Fibroblast of mammary gland (primary cell): ENCODE results near the gene DEK.
"Not testable (repeated sequence)": the region's sequence is repeated elsewhere in the genome, so short reads cannot be mapped to it uniquely, and the experiment has no call there.

Experiments
- DNase-seq: peaks from one replicate; pipeline ENCODE4 v3.0.0-alpha.2; 2010; ENCODE audit warnings: low read depth
- H3K4me3 ChIP-seq: 2 replicates; pipeline ENCODE4 v1.5.1; 2011; ENCODE audit warnings: low read depth, mild to moderate bottlenecking, low read length, moderate library complexity; ENCODE audit not compliant: control insufficient read depth
- CTCF ChIP-seq: conservative IDR thresholded peaks from 2 replicates; pipeline ENCODE4 v1.5.1; 2011; ENCODE audit warnings: low read depth, low read length, inconsistent platforms; ENCODE audit not compliant: control insufficient read depth, insufficient read depth

Gene DEK

GRCh38 chr6:18226451-18227105 is 37.8 kb downstream of the DEK start:
- not testable (repeated sequence) for H3K4me3 ChIP-seq
- DNase-seq = peak; percentile 47

GRCh38 chr6:18221288-18221615 is 43.1 kb downstream of the DEK start:
- no peak for DNase-seq
- H3K4me3 ChIP-seq = no peak overlapping the region
- no peak for TF ChIP-seq CTCF

- DNase-seq = no peak
- no peak for TF ChIP-seq CTCF
- no peak overlapping the region for H3K4me3 ChIP-seq
Observed at GRCh38 chr6:18219591-18219990, 44.7 kb downstream of the DEK start.

GRCh38 chr6:18218233-18218632 is 46.1 kb downstream of the DEK start:
- no peak for TF ChIP-seq CTCF
- H3K4me3 ChIP-seq = no peak overlapping the region
- no peak for DNase-seq

GRCh38 chr6:18216411-18216810 is 47.9 kb downstream of the DEK start:
- H3K4me3 ChIP-seq = no peak overlapping the region
- peak; percentile 5 for DNase-seq
- TF ChIP-seq CTCF = no peak

- H3K4me3 ChIP-seq = no peak overlapping the region
- no peak for DNase-seq
- no peak for TF ChIP-seq CTCF
Observed at GRCh38 chr6:18215436-18215835, 48.9 kb downstream of the DEK start.

- no peak for DNase-seq
- no peak overlapping the region for H3K4me3 ChIP-seq
- TF ChIP-seq CTCF = no peak
Observed at GRCh38 chr6:18214003-18214402, 50.3 kb downstream of the DEK start.
